K562 (cell line): ENCODE results near the gene MAP2. TPM values are rescaled to one million over a fixed set of nuclear protein-coding genes. Genes with fewer than 3 reads are reported as not detected.

ENCODE experiments used
- ATAC-seq: fragments of 200-7000 bp; cut with Tn5 transposase; 3 replicates; pipeline ENCODE4 v1.9.1; 2020; ENCODE audit warnings: moderate library complexity
- BruUV-seq: library from RNA; stranded (reverse); fragments of 400-500 nt; replicated peaks from 2 replicates; lab custom pipeline; 2021; lab: Mats Ljungman, UMichigan
- CTCF ChIA-PET: fragments of 300-600 bp; formaldehyde crosslinking; extraction: SDS; loops from one replicate; lab custom pipeline; 2021; ENCODE audit warnings: low intra/inter-chr PET ratio; lab: Yijun Ruan, JAX
- POLR2A ChIA-PET: fragments of 300-600, 350-650 bp; sonication (Branson Sonifier 250); formaldehyde crosslinking; extraction: SDS; loops from one replicate; lab custom pipeline; 2021; ENCODE audit warnings: antibody characterized with exemption, inconsistent platforms; lab: Yijun Ruan, JAX
- DNase-seq, 4 experiments: peaks; one replicate each; pipeline versions ENCODE4 v3.0.0 to v3.0.0-alpha.2; 2011 to 2018; ENCODE audit warnings: low spot score in 3 of 4, mixed read lengths in 3 of 4; ENCODE audit errors: extremely low read depth in 1 of 4
- FAIRE-seq: peaks from 2 replicates; lab custom pipeline; 2011; peaks lifted over from hg19 to GRCh38; lab: Jason Lieb, UNC
- H2AFZ ChIP-seq: 2 replicates; pipeline ENCODE4 v1.6.0; 2011; ENCODE audit warnings: low read depth, low read length, control low read depth, inconsistent platforms
- H3K27ac ChIP-seq: fragments of 200-600 bp; 3 replicates; pipeline ENCODE4 v1.8.0; 2011; ENCODE audit warnings: low read depth, mild to moderate bottlenecking, control low read depth, inconsistent platforms, low read length, moderate library complexity, mixed read lengths; ENCODE audit errors: extremely low read depth
- H3K27me3 ChIP-seq, 2 experiments: fragments of 300-600 bp in 1 of 2; 2 replicates in 1 of 2; 3 replicates in 1 of 2; pipeline versions ENCODE4 v1.6.0 to v1.8.0; 2011; ENCODE audit warnings: inconsistent platforms in 2 of 2, low read length in 2 of 2, mild to moderate bottlenecking in 1 of 2, mixed read lengths in 1 of 2, moderate library complexity in 1 of 2; ENCODE audit not compliant: control insufficient read depth in 2 of 2, insufficient read depth in 2 of 2
- H3K36me3 ChIP-seq: fragments of 300-600 bp; 3 replicates; pipeline ENCODE4 v1.8.0; 2011; ENCODE audit warnings: mild to moderate bottlenecking, low read length, inconsistent platforms; ENCODE audit not compliant: control insufficient read depth, insufficient read depth
- H3K4me1 ChIP-seq, 2 experiments: fragments of 200-600 bp in 1 of 2; replicated peaks in 1 of 2; 2 replicates in 1 of 2; 3 replicates in 1 of 2; pipeline versions ENCODE4 v1.5.1 to v1.8.0; 2011; ENCODE audit warnings: inconsistent platforms in 2 of 2, low read length in 2 of 2, mild to moderate bottlenecking in 1 of 2, mixed read lengths in 1 of 2, moderate library complexity in 1 of 2; ENCODE audit not compliant: control insufficient read depth in 2 of 2, insufficient read depth in 2 of 2
- H3K4me2 ChIP-seq: 2 replicates; pipeline ENCODE4 v1.6.1; 2011; ENCODE audit warnings: low read length, control low read depth, inconsistent platforms, mixed read lengths; ENCODE audit not compliant: insufficient read depth
- H3K4me3 ChIP-seq: fragments of 200-600 bp; sonication (generic), shearing (Covaris generic); 2 replicates; pipeline ENCODE4 v1.5.1; 2016; ENCODE audit warnings: control low read depth, inconsistent platforms
- H3K79me2 ChIP-seq: fragments of 200-600 bp; 3 replicates; pipeline ENCODE4 v1.8.0; 2011; ENCODE audit warnings: low read length, inconsistent platforms; ENCODE audit not compliant: control insufficient read depth, insufficient read depth
- H3K9ac ChIP-seq, 2 experiments: 2 replicates each; pipeline versions ENCODE4 v1.6.0 to v1.6.1; 2011; ENCODE audit warnings: low read depth in 2 of 2, low read length in 2 of 2, control low read depth in 1 of 2, inconsistent platforms in 1 of 2, mild to moderate bottlenecking in 1 of 2, mixed read lengths in 1 of 2; ENCODE audit not compliant: insufficient read depth in 1 of 2
- H3K9me1 ChIP-seq: one replicate; pipeline ENCODE4 v1.6.0; 2011; ENCODE audit warnings: inconsistent platforms, mild to moderate bottlenecking, low read length, moderate library complexity; ENCODE audit not compliant: control insufficient read depth, insufficient read depth
- H3K9me3 ChIP-seq: replicated peaks from 2 replicates; pipeline ENCODE4 v1.5.1; 2011; ENCODE audit warnings: low read depth, low read length, inconsistent platforms; ENCODE audit not compliant: control insufficient read depth, insufficient read depth
- H4K20me1 ChIP-seq: replicated peaks from 2 replicates; pipeline ENCODE4 v1.6.1; 2011; ENCODE audit warnings: low read length, inconsistent platforms, mixed read lengths; ENCODE audit not compliant: control insufficient read depth, insufficient read depth
- ARHGAP35 ChIP-seq: fragments of 450-650 bp; IDR thresholded peaks from 2 replicates; pipeline ENCODE4 v1.6.1; 2018; ENCODE audit not compliant: partially characterized antibody
- HDAC2 ChIP-seq: fragments of 450-650 bp; IDR thresholded peaks from 2 replicates; pipeline ENCODE4 v1.6.1; 2016; ENCODE audit warnings: mild to moderate bottlenecking
- NCOR1 ChIP-seq: fragments of 450-650 bp; IDR thresholded peaks from 2 replicates; pipeline ENCODE4 v1.6.1; 2016; ENCODE audit warnings: mild to moderate bottlenecking, moderate library complexity
- RBM34 ChIP-seq: fragments of 200-400 bp; formaldehyde crosslinking; IDR thresholded peaks from 2 replicates; pipeline ENCODE4 v1.6.1; 2018; ENCODE audit warnings: low read length, borderline replicate concordance; ENCODE audit not compliant: insufficient read depth
- SAP30 ChIP-seq: fragments of 200-600 bp; sonication (generic); IDR thresholded peaks from 2 replicates; pipeline ENCODE4 v1.6.1; 2012; ENCODE audit warnings: borderline replicate concordance, low read depth, mild to moderate bottlenecking, moderate library complexity, low read length, control low read depth, inconsistent platforms; ENCODE audit not compliant: insufficient read depth, poor library complexity, severe bottlenecking
- SIX5 ChIP-seq, 2 experiments: IDR thresholded peaks; 2 replicates each; pipeline ENCODE4 v1.6.1; 2011; ENCODE audit warnings: low read length in 2 of 2, borderline replicate concordance in 1 of 2, low read depth in 1 of 2, mild to moderate bottlenecking in 1 of 2, moderate library complexity in 1 of 2; ENCODE audit not compliant: insufficient read depth in 1 of 2
- THRAP3 ChIP-seq: fragments of 450-650 bp; IDR thresholded peaks from 2 replicates; pipeline ENCODE4 v1.6.1; 2016; ENCODE audit warnings: mild to moderate bottlenecking, inconsistent platforms, borderline replicate concordance
- ZKSCAN1 ChIP-seq: fragments of 150-350 bp; IDR thresholded peaks from 2 replicates; pipeline ENCODE4 v1.6.1; 2016; ENCODE audit warnings: low read depth, low read length
- ZNF124 ChIP-seq: sonication (generic); formaldehyde crosslinking; IDR thresholded peaks from 2 replicates; pipeline ENCODE4 v1.8.1; 2022; ENCODE audit warnings: missing genetic modification reagents
- WGBS: fragments of 100-300 bp; shearing (Covaris generic); methylation state at CpG from one replicate; pipeline ENCODE4 v1.1.6; 2016; ENCODE audit warnings: low coverage, mixed read lengths; ENCODE audit not compliant: insufficient coverage; ENCODE audit errors: missing lambda C conversion rate; 5-methylcytosine and 5-hydroxymethylcytosine counted together
- in situ Hi-C: fragments of 300-500 bp; cut with MboI; formaldehyde crosslinking; loops from 4 replicates; pipeline ENCODE4 v1.15.0; 2018; ENCODE audit warnings: inconsistent platforms, mixed read lengths
- intact Hi-C: fragments of 100-400 bp; cut with micrococcal nuclease; formaldehyde crosslinking; loops from 2 replicates; pipeline ENCODE4 v1.14.2; 2022
- polyA plus RNA-seq, 8 experiments: library from polyadenylated mRNA; depleted of rRNA in 4 of 8; stranded (reverse) in 5 of 8; unstranded in 3 of 8; fragments of >200 nt; fragmentation: Nextera tagmentation in 2 of 8; fragmentation: Illumina TruSeq in 1 of 8; extraction: Ambion mirVana in 2 of 8; extraction: Trizol in 1 of 8; gene quantifications; 2 replicates each; pipeline versions ENCODE4 v1.2.1 to v1.2.3, GENCODE V29; 2011 to 2014; ENCODE audit warnings: inconsistent platforms in 1 of 8, missing spikeins in 1 of 8
- total RNA-seq, 7 experiments: library from RNA; depleted of rRNA in 6 of 7; stranded (reverse); fragments of >200 nt in 6 of 7; fragmentation: Illumina TruSeq in 2 of 7; extraction: Trizol in 2 of 7; gene quantifications; 2 replicates each; pipeline versions ENCODE4 v1.2.1 to v1.2.3, GENCODE V29; 2011 to 2021; ENCODE audit warnings: low replicate concordance in 1 of 7

The MAP2 gene
- total and polyA plus RNA-seq, 9 of the 15 experiments (the other 6 are each of a cell fraction or from before 2014, with no cell fraction given) = 0.13 TPM; not detected in 8

DNA sequence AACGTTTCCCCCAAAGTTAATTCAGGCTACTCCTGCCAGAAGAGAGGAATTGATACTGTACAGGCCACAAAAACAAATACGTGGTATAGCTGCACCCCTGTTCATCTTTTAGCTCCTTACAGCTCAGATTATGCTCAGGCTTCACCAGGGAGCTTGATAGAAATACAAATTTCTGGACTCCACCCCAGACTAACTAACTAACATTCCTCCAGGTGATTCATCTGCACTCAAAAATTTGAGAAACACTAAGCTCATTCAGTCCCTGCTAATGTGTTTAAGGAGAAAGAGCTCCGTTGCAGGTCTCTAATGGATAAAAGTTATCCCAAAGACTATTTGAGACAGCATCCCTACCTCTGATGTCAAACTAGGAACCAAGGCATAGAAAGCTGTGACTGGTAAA, 311.0 kb downstream of the MAP2 start:
- WGBS = 0% methylated on average over 3 of the region's 3 CpGs
- CTCF ChIA-PET = no interaction called here
- Histone ChIP-seq H3K9ac (no peak overlapping the region), H3K79me2 (no peaks in the 10 kb centered on the region), H3K9me1 (no peaks in the 10 kb centered on the region), H4K20me1 (no peaks in the 10 kb centered on the region), H3K36me3 (no peaks in the 10 kb centered on the region), H3K4me3 (no peak overlapping the region), H3K4me1 (no peaks in the 10 kb centered on the region), H3K27me3 (no peaks in the 10 kb centered on the region), H3K27ac (no peak overlapping the region), H3K9me3 (no peaks in the 10 kb centered on the region), H3K4me2 (no peak overlapping the region), H2AFZ (no peak overlapping the region)
- ATAC-seq (no peak), FAIRE-seq (no peak), DNase-seq (no peak)
- in situ Hi-C loops = no loop called here
- POLR2A ChIA-PET = no interaction called here
- no peak for TF ChIP-seq ZKSCAN1
- no peak for TF ChIP-seq THRAP3
- TF ChIP-seq NCOR1 = no peak
- TF ChIP-seq HDAC2 = no peak
- TF ChIP-seq ARHGAP35 = no peak
- TF ChIP-seq SAP30 = no peak
- TF ChIP-seq RBM34 = no peak
- TF ChIP-seq SIX5 (IDR thresholded peaks at IDR 0.05; ENCODE audit: borderline replicate concordance in 1 of 2, insufficient read depth in 1 of 2, low read depth in 1 of 2, low read length in 2 of 2) = no peak
- no peak for TF ChIP-seq ZNF124 (CRISPR knock-in tag)
- BruUV-seq = no TSS peak
- intact Hi-C loops = no loop called here
